Measurements from ENCODE around the gene PDGFD.

Gene PDGFD

DNA sequence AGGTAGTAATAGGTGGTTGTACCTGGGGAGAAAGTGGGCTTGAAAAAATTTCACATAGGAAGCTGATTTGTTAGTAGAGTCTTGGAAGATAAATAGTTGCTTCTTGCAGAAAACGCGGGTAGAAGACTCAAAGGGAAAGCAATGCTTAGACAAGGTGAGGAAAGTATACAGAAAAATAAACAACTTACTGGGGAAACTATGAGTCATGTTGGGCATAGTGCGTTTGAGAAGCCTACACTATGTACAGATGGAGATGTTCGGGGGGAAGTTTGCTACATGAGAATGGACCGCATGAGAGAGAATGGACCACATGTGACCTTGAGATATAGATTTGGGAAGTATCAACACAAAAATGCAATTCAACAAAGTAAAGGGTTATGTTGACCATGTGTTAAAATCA, 214.2 kb downstream of the PDGFD start:
- Histone ChIP-seq H3K4me3 (ENCODE audit: low read depth in 1 of 5, low read length in 5 of 5) (no peak overlapping the region), H3K27ac (ENCODE audit: low read depth, low read length) (no peak overlapping the region), H3K9me3 (ENCODE audit: control insufficient read depth in 5 of 5, low read length in 5 of 5) (no peaks in the 10 kb centered on the region), H3K27me3 (ENCODE audit: control insufficient read depth in 5 of 5, insufficient read depth in 4 of 5, low read length in 5 of 5) (no peaks in the 10 kb centered on the region), H3K36me3 (ENCODE audit: control insufficient read depth in 5 of 5, insufficient read depth in 5 of 5, low read length in 5 of 5) (no peaks in the 10 kb centered on the region), H3K4me1 (ENCODE audit: control insufficient read depth in 5 of 5, insufficient read depth in 5 of 5, low read length in 5 of 5) (no peaks in the 10 kb centered on the region), H3K9ac (ENCODE audit: low read length in 5 of 5) (no peak overlapping the region)

DNA sequence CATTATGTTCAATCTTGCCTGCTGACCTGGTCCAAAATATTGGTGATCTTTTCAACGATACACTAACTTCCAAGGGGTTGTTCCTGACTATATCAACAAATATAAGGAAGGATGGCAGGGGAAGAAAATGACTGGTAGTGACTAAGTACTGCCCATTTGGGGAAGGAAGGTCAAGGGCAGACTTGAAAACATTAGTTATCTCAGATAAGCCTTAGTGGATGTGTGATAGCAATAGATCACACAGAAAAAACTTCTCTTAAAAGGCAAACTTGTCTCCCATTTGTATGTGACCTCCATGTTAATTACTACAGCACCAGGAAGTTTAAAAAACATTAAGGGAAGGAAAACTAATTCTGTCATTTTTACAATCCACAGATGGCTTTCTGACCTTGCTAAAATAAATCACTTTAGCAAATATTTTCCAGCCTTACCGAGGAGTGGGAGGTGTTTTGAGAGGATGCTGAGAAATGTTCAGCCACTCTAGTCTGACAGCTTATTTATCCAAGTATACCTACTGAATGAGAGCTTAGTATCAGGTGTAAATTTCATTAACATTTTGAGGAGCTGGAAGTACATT, 215.7 kb downstream of the PDGFD start:
- no peaks in the 10 kb centered on the region for H3K36me3 ChIP-seq (ENCODE audit: control insufficient read depth in 5 of 5, insufficient read depth in 5 of 5, low read length in 5 of 5)
- H3K4me1 ChIP-seq (ENCODE audit: control insufficient read depth in 5 of 5, insufficient read depth in 5 of 5, low read length in 5 of 5): no peaks in the 10 kb centered on the region
- H3K4me3 ChIP-seq (ENCODE audit: low read depth in 1 of 5, low read length in 5 of 5): no peak overlapping the region
- no peaks in the 10 kb centered on the region for H3K27me3 ChIP-seq (ENCODE audit: control insufficient read depth in 5 of 5, insufficient read depth in 4 of 5, low read length in 5 of 5)
- H3K27ac ChIP-seq (ENCODE audit: low read depth, low read length): no peak overlapping the region
- H3K9me3 ChIP-seq (ENCODE audit: control insufficient read depth in 5 of 5, low read length in 5 of 5): no peaks in the 10 kb centered on the region
- no peak overlapping the region for H3K9ac ChIP-seq (ENCODE audit: low read length in 5 of 5)

DNA sequence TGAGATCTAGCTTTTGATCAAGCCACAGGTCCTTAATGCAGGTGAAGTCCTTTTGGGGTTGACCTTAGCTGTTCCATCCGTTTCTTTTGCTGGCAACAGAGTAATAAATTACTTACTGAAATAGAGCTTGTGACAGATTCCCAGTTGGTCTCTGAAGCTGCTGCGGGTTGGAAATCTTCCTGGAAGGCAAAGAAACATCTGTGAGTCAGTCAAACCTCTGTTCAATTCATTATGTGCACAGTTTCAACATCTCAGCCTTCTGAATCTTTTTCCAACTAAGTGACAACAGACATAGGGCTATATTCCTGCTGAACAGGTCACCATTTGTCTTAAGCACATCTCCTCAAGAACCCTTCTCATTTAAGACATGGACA, 216.4 kb downstream of the PDGFD start:
- no peaks in the 10 kb centered on the region for H3K27me3 ChIP-seq (ENCODE audit: control insufficient read depth in 5 of 5, insufficient read depth in 4 of 5, low read length in 5 of 5)
- no peaks in the 10 kb centered on the region for H3K4me1 ChIP-seq (ENCODE audit: control insufficient read depth in 5 of 5, insufficient read depth in 5 of 5, low read length in 5 of 5)
- H3K27ac ChIP-seq (ENCODE audit: low read depth, low read length): no peak overlapping the region
- H3K36me3 ChIP-seq (ENCODE audit: control insufficient read depth in 5 of 5, insufficient read depth in 5 of 5, low read length in 5 of 5): no peaks in the 10 kb centered on the region
- H3K4me3 ChIP-seq (ENCODE audit: low read depth in 1 of 5, low read length in 5 of 5): no peak overlapping the region
- no peaks in the 10 kb centered on the region for H3K9me3 ChIP-seq (ENCODE audit: control insufficient read depth in 5 of 5, low read length in 5 of 5)
- no peak overlapping the region for H3K9ac ChIP-seq (ENCODE audit: low read length in 5 of 5)

DNA sequence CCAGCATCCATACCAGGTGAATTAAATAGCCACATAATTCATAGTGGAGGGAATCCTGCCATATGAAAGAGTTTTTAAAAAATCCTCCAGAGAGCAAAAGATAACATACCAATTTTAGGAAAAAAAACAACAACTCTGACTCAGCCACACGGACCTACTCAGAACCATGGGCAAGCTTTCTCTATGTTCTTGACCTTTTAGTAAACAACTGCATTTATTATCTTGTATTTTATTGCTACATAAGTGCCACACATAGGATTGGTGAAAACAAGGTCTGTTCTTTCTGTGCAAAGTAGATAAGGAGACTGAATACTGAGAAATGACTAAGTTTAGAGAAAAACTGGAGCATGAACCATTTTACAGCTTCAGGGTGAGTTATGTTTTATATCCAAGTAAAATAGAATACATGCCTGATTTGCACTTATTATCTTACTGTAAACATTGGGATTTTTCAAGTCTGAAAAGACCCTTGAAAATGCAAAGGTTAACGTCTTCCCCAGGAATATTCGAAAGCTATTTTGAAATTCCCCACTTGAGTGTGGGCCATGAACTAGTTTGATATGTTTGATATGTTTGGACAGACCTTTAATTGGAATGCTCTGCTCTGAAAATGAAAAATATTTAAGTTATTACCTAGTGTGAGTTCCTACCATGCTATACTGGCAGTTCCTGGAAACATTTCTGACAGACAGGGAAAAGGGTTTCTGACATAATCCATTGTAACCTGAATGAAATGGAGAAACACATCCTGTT, 217.0 kb downstream of the PDGFD start:
- H3K4me3 ChIP-seq (ENCODE audit: low read depth in 1 of 5, low read length in 5 of 5): no peak overlapping the region
- no peaks in the 10 kb centered on the region for H3K36me3 ChIP-seq (ENCODE audit: control insufficient read depth in 5 of 5, insufficient read depth in 5 of 5, low read length in 5 of 5)
- no peaks in the 10 kb centered on the region for H3K9me3 ChIP-seq (ENCODE audit: control insufficient read depth in 5 of 5, low read length in 5 of 5)
- H3K4me1 ChIP-seq (ENCODE audit: control insufficient read depth in 5 of 5, insufficient read depth in 5 of 5, low read length in 5 of 5): no peaks in the 10 kb centered on the region
- H3K27me3 ChIP-seq (ENCODE audit: control insufficient read depth in 5 of 5, insufficient read depth in 4 of 5, low read length in 5 of 5): no peaks in the 10 kb centered on the region
- H3K9ac ChIP-seq (ENCODE audit: low read length in 5 of 5): no peak overlapping the region
- H3K27ac ChIP-seq (ENCODE audit: low read depth, low read length): no peak overlapping the region

DNA sequence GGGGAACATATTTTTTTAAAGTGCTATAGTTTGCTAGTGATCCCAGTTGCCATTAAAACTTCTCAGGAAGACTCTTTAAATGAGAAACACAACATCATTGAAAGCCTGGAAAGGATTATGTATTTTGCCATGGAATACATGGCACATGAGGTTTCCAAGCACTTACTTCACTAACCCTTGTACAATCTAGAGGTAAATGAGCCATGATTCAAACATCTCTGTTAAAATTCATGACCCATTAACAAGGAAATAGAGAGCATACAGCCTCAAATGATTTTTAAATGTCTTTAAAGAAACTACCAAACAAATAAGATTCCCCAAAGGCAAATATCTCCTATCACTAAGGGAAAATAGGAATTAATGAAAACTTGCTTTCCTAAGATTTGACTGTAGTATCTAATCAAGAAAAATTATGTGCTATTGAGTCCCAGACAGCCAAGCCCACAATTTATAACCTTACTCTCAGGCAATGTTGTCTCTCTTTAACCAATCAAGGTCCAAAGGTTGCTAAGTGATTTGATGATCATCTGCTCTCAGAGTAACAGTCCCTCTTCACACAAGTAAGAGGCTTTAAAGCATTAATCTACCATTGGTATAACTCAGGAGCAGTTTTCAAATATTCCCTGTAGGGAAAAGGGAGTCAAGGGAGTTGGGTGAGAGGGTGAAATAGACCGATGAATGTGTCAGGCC, 219.6 kb downstream of the PDGFD start:
- Histone ChIP-seq H3K36me3 (ENCODE audit: control insufficient read depth in 5 of 5, insufficient read depth in 5 of 5, low read length in 5 of 5) (no peaks in the 10 kb centered on the region), H3K27me3 (ENCODE audit: control insufficient read depth in 5 of 5, insufficient read depth in 4 of 5, low read length in 5 of 5) (no peaks in the 10 kb centered on the region), H3K27ac (ENCODE audit: low read depth, low read length) (no peak overlapping the region), H3K9me3 (ENCODE audit: control insufficient read depth in 5 of 5, low read length in 5 of 5) (no peaks in the 10 kb centered on the region), H3K4me1 (ENCODE audit: control insufficient read depth in 5 of 5, insufficient read depth in 5 of 5, low read length in 5 of 5) (no peaks in the 10 kb centered on the region), H3K9ac (ENCODE audit: low read length in 5 of 5) (no peak overlapping the region), H3K4me3 (ENCODE audit: low read depth in 1 of 5, low read length in 5 of 5) (no peak overlapping the region)

DNA sequence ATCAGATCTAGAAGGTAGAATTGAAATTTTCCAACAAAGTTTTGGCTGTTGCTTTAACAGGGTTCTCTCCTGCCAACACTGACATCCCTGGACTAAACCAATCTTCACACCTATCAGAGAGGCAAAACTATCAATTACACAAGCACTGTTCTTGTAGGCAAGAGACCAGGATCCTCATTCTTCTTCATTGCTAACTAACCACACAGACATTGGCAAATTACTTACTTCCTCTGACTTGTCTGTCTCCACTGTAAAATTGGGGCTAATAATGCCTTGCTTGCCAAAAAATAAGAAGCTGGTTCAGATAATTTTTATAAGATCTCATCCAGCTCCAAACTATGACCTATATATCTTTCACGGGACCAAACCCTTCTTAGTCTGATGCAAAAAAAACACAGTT, 221.3 kb downstream of the PDGFD start:
- Histone ChIP-seq H3K4me3 (ENCODE audit: low read depth in 1 of 5, low read length in 5 of 5) (no peak overlapping the region), H3K27ac (ENCODE audit: low read depth, low read length) (no peak overlapping the region), H3K9me3 (ENCODE audit: control insufficient read depth in 5 of 5, low read length in 5 of 5) (no peaks in the 10 kb centered on the region), H3K4me1 (ENCODE audit: control insufficient read depth in 5 of 5, insufficient read depth in 5 of 5, low read length in 5 of 5) (no peaks in the 10 kb centered on the region), H3K9ac (ENCODE audit: low read length in 5 of 5) (no peak overlapping the region), H3K36me3 (ENCODE audit: control insufficient read depth in 5 of 5, insufficient read depth in 5 of 5, low read length in 5 of 5) (no peaks in the 10 kb centered on the region), H3K27me3 (ENCODE audit: control insufficient read depth in 5 of 5, insufficient read depth in 4 of 5, low read length in 5 of 5) (no peaks in the 10 kb centered on the region)

DNA sequence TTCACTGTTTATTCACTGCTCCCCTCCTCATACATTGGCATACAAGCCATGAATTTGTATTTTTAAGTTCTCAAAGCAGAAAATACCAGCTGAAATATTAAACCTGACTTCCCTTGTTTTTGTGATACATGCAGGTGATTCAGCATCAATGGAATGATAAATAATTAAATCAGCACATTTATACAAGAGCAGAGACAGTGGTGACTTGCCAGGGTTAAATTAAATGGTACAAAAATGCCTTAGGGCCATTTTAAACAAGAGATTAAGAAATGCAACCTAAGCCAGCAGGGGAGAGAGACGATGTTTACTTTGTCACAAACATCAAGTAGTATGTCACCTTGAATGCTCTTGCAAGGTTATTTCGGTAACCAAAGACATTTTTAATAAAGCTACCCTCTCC, 223.4 kb downstream of the PDGFD start:
- no peaks in the 10 kb centered on the region for H3K4me1 ChIP-seq (ENCODE audit: control insufficient read depth in 5 of 5, insufficient read depth in 5 of 5, low read length in 5 of 5)
- H3K4me3 ChIP-seq (ENCODE audit: low read depth in 1 of 5, low read length in 5 of 5): no peak overlapping the region
- no peaks in the 10 kb centered on the region for H3K27me3 ChIP-seq (ENCODE audit: control insufficient read depth in 5 of 5, insufficient read depth in 4 of 5, low read length in 5 of 5)
- H3K9me3 ChIP-seq (ENCODE audit: control insufficient read depth in 5 of 5, low read length in 5 of 5): no peaks in the 10 kb centered on the region
- H3K36me3 ChIP-seq (ENCODE audit: control insufficient read depth in 5 of 5, insufficient read depth in 5 of 5, low read length in 5 of 5): no peaks in the 10 kb centered on the region
- no peak overlapping the region for H3K9ac ChIP-seq (ENCODE audit: low read length in 5 of 5)
- H3K27ac ChIP-seq (ENCODE audit: low read depth, low read length): no peak overlapping the region

DNA sequence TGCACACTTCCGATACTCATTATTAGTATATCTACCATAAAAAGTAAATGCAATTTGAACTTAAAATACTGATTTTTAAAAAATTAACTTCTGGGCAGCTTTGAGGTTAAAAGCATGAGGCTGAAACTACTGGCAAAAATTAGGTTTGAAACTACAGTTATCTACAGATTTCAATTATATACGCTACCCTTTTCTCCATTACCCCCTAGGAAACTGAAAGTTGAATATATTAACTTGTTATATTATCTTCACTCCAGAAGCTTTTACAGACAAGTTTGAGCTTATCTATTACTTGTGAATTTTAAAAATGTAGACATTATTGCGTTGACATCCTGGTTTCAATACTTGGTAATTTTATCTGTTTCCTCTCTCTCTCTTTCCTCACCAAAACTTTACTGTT, 224.3 kb downstream of the PDGFD start:
- Histone ChIP-seq H3K36me3 (ENCODE audit: control insufficient read depth in 5 of 5, insufficient read depth in 5 of 5, low read length in 5 of 5) (no peaks in the 10 kb centered on the region), H3K27ac (ENCODE audit: low read depth, low read length) (no peak overlapping the region), H3K4me3 (ENCODE audit: low read depth in 1 of 5, low read length in 5 of 5) (no peak overlapping the region), H3K27me3 (ENCODE audit: control insufficient read depth in 5 of 5, insufficient read depth in 4 of 5, low read length in 5 of 5) (no peaks in the 10 kb centered on the region), H3K4me1 (ENCODE audit: control insufficient read depth in 5 of 5, insufficient read depth in 5 of 5, low read length in 5 of 5) (no peaks in the 10 kb centered on the region), H3K9ac (ENCODE audit: low read length in 5 of 5) (no peak overlapping the region), H3K9me3 (ENCODE audit: control insufficient read depth in 5 of 5, low read length in 5 of 5) (no peaks in the 10 kb centered on the region)

DNA sequence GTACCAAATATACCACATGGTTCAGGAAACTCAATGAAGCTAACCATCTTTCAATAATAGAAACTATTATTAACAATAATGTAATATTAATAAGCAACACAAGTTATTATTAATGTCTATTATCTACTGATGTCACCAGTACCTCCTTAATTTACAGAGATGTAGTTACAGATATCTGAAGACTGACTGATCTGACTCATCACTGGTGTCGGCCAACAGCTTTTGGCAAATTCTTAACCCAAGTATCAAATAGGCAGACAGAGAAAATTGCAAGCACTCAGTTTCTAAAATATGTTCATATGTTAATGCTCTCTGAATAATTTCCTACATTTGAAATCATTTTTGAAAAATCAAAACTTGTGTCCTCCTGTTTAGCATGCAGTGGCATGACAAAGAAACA, 227.9 kb downstream of the PDGFD start:
- Histone ChIP-seq H3K9ac (ENCODE audit: low read length in 5 of 5) (no peak overlapping the region), H3K36me3 (ENCODE audit: control insufficient read depth in 5 of 5, insufficient read depth in 5 of 5, low read length in 5 of 5) (no peaks in the 10 kb centered on the region), H3K4me1 (ENCODE audit: control insufficient read depth in 5 of 5, insufficient read depth in 5 of 5, low read length in 5 of 5) (no peaks in the 10 kb centered on the region), H3K27ac (ENCODE audit: low read depth, low read length) (no peak overlapping the region), H3K27me3 (ENCODE audit: control insufficient read depth in 5 of 5, insufficient read depth in 4 of 5, low read length in 5 of 5) (no peaks in the 10 kb centered on the region), H3K4me3 (ENCODE audit: low read depth in 1 of 5, low read length in 5 of 5) (no peak overlapping the region), H3K9me3 (ENCODE audit: control insufficient read depth in 5 of 5, low read length in 5 of 5) (no peaks in the 10 kb centered on the region)

DNA sequence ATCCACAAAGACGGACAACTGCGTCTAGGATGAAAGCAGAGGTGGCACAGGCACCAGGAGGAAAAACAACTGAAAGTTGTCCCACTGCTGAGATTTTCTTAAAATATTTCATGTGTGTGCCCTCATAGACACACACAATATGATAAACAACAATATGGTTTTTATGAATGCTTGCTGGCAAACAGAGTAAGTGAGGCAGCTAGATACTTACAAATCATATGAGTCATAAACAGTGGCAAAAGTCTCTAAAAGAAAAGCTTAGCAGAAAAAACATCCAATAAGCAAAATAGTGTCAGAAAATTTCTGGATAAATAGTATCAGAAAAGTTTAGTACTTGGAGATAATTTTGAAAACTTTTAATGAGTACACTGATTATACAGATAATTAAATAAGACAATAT, 228.7 kb downstream of the PDGFD start:
- no peak overlapping the region for H3K9ac ChIP-seq (ENCODE audit: low read length in 5 of 5)

More for the DNA sequence above, 228.7 kb downstream of the PDGFD start:
- no peaks in the 10 kb centered on the region for H3K9me3 ChIP-seq (ENCODE audit: control insufficient read depth in 5 of 5, low read length in 5 of 5)
- no peaks in the 10 kb centered on the region for H3K27me3 ChIP-seq (ENCODE audit: control insufficient read depth in 5 of 5, insufficient read depth in 4 of 5, low read length in 5 of 5)
- H3K36me3 ChIP-seq (ENCODE audit: control insufficient read depth in 5 of 5, insufficient read depth in 5 of 5, low read length in 5 of 5): no peaks in the 10 kb centered on the region
- no peaks in the 10 kb centered on the region for H3K4me1 ChIP-seq (ENCODE audit: control insufficient read depth in 5 of 5, insufficient read depth in 5 of 5, low read length in 5 of 5)
- no peak overlapping the region for H3K27ac ChIP-seq (ENCODE audit: low read depth, low read length)
- H3K4me3 ChIP-seq (ENCODE audit: low read depth in 1 of 5, low read length in 5 of 5): no peak overlapping the region

Data from subcutaneous abdominal adipose tissue (tissue), 5 donors.